Measurements from ENCODE around the gene ZNF335. TPM values are rescaled to one million over a fixed set of nuclear protein-coding genes. Genes with fewer than 3 reads are reported as not detected.
"Not testable (repeated sequence)": the region's sequence is repeated elsewhere in the genome, so short reads cannot be mapped to it uniquely, and the experiment has no call there.

ZNF335 gene
- total RNA-seq, 4 donors from 2014 or later, result 34.3 to 60.1 (median 53.6) TPM

DNA sequence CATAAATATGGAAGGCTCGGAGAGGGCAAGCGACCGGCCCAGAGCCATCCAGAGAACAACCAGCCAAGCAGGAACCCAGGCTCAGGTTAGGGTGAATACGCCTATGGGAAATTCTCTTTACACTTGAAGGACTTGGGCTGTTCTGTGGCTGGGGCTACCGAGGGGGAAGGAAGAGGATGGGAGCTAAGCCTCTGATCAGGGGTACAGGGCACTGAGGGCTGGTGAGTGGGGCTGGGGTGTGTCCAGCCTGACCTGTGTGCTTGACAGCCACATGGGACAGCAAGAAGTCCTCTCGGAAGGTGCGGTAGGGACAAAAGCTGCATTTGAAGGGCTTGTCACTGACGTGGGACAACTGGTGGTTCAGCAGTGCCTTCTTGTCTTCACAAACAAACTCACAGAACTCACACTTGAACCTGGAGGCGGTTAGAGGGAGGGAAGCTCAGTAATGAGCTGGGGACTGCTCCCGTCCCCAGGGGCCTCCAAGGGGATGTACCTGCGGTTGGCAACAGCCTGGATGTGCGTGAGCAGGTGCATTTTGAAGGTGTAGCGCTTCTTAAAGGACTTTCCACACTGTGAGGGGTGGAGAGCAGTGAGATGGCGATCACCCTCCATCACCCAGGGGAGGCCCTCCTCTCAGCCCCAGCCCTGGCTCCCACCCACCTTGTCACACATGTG lies 11.9 kb downstream of the ZNF335 start:
- no peak for TF ChIP-seq POLR2A (IDR thresholded peaks at IDR 0.05)
- TF ChIP-seq, protein P1, sequence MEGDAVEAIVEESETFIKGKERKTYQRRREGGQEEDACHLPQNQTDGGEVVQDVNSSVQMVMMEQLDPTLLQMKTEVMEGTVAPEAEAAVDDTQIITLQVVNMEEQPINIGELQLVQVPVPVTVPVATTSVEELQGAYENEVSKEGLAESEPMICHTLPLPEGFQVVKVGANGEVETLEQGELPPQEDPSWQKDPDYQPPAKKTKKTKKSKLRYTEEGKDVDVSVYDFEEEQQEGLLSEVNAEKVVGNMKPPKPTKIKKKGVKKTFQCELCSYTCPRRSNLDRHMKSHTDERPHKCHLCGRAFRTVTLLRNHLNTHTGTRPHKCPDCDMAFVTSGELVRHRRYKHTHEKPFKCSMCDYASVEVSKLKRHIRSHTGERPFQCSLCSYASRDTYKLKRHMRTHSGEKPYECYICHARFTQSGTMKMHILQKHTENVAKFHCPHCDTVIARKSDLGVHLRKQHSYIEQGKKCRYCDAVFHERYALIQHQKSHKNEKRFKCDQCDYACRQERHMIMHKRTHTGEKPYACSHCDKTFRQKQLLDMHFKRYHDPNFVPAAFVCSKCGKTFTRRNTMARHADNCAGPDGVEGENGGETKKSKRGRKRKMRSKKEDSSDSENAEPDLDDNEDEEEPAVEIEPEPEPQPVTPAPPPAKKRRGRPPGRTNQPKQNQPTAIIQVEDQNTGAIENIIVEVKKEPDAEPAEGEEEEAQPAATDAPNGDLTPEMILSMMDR (IDR thresholded peaks at IDR 0.05), result no peak
- peak in 1 of 3 donors; percentile 22 for DNase-seq
- H3K27me3 ChIP-seq, result no peaks in the 10 kb centered on the region
- H3K9me3 ChIP-seq, result no peaks in the 10 kb centered on the region
- H3K36me3 ChIP-seq, result peaks cover 0 to 89% (median 0%) of the 10 kb centered on the region in 3 donors
- H3K27ac ChIP-seq, result no peak overlapping the region
- no peak overlapping the region for H3K4me3 ChIP-seq
- H3K4me1 ChIP-seq, result no peaks in the 10 kb centered on the region

DNA sequence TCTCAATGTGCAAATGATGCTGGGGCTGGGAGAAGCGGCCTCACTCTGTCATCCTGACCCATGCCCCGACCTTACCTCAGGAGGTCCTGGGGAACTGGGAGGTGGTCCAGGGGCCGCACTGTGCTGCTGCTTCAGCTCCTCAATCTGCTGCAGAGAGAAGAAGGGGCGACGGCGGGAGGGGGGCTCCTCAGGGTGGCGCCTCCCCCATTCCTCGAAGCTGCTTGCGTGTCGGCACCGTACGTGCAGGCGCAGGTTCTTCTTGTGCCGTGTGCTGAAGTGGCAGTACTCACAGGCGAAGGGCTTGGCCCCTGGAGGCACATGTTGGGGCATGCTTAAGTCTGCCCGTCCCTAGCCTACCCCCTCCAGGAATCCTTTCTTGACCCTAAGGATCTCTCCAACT lies 12.9 kb downstream of the ZNF335 start:
- no peak overlapping the region for H3K4me3 ChIP-seq
- H3K4me1 ChIP-seq, result no peaks in the 10 kb centered on the region
- H3K27ac ChIP-seq, result no peak overlapping the region
- TF ChIP-seq POLR2A (IDR thresholded peaks at IDR 0.05), result no peak
- TF ChIP-seq, protein P1 (IDR thresholded peaks at IDR 0.05), result no peak
- peaks cover 0 to 79% (median 0%) of the 10 kb centered on the region in 3 donors for H3K36me3 ChIP-seq
- no peaks in the 10 kb centered on the region for H3K9me3 ChIP-seq
- DNase-seq, result peak in 1 of 3 donors; percentile 38
- no peaks in the 10 kb centered on the region for H3K27me3 ChIP-seq

DNA sequence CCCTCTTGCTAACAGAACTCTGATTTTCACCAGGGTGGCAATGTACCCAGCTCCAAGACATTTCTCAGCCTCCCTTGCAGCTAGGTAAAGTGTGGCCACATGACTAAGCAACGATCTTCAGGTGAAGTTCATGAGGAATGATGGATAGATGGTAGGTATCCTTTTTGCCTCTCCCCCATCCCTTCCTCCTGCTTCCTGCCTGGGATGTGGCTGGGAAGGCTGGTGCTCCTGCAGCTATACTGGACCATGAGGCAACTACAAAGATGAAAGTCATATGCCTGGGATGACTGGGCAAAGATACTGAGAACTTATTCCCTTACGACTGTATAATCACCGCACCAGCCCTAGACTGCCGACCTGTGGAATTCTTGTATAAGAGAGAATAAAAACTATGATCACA lies 13.4 kb downstream of the ZNF335 start:
- H3K9me3 ChIP-seq, result no peaks in the 10 kb centered on the region
- H3K27me3 ChIP-seq, result no peaks in the 10 kb centered on the region
- no peak overlapping the region for H3K4me3 ChIP-seq
- no peak for DNase-seq
- TF ChIP-seq, protein P1 (IDR thresholded peaks at IDR 0.05), result no peak
- no peak for TF ChIP-seq POLR2A (IDR thresholded peaks at IDR 0.05)
- H3K27ac ChIP-seq, result no peak overlapping the region
- no peaks in the 10 kb centered on the region for H3K4me1 ChIP-seq
- H3K36me3 ChIP-seq, result peaks cover 0 to 77% (median 0%) of the 10 kb centered on the region in 3 donors

DNA sequence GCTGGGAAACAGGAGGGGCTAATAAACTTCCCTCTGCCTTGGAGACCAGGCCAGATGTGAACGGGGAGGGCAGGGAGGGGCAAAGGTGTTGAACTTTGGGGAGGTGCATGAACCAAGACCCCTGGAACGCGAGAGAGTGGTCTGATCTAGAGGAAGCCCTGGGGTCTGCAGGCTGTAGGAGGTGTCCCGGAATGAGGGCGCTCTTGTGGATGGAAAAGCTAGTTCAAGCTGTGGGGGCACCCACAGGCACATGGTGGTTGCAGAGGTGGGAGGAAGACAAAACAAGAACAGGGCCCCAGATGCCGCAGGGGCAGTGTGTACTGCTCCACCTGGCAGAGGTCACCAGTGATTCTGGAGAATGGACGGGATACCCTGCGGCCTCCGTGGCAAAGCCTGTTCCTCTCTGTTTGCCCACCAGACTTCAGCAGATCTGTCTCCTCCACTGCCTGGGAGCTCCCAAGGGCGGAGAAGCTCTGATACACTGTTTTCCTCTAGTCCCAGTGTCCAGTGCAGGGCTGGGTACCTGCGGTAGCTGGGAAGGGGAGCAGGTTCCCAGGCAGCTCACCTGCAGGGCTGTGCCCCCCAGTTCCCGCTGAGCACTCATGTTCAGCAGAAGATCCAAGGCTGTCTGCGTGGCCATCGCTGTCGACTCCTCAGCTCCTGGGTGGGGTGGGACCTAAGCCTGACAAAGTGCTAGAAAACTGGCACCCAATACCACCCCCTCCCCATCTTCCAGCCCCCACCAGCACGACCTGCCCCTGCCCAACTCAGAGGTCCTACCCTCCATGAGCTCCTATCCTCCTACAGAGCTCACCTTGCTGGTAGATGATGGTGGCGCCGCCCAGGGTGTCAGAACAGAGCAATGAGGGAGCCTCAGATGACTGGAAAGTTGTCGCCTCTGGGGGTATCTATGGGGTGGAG lies 14.7 kb downstream of the ZNF335 start:
- H3K36me3 ChIP-seq, result peaks cover 0 to 80% (median 0%) of the 10 kb centered on the region in 3 donors
- no peak for TF ChIP-seq POLR2A (IDR thresholded peaks at IDR 0.05)
- TF ChIP-seq, protein P1 (IDR thresholded peaks at IDR 0.05), result no peak
- no peaks in the 10 kb centered on the region for H3K4me1 ChIP-seq

DNA sequence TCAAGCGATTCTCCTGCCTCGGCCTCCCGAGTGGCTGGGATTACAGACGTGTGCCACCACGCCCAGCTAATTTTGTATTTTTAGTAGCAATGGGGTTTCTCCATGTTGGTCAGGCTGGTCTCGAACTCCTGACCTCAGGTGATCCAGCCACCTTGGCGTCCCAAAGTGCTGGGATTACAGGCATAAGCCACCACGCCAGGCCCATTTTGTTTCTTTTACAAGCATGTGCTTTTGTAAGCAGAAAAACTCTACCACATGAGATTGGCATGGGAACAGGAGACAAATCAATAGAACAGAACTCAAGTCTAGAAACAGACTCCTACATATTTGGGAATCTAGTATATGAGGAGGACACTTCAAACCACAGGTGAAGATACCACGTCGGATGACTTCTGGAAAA lies 15.7 kb downstream of the ZNF335 start:
- not testable (repeated sequence) for DNase-seq, H3K4me1 ChIP-seq, H3K27me3 ChIP-seq, H3K9me3 ChIP-seq, H3K4me3 ChIP-seq, H3K27ac ChIP-seq
- H3K36me3 ChIP-seq, result peaks cover 0 to 80% (median 0%) of the 10 kb centered on the region in 3 donors

More for the DNA sequence above, 14.7 kb downstream of the ZNF335 start:
- no peaks in the 10 kb centered on the region for H3K27me3 ChIP-seq
- DNase-seq, result peak in 1 of 3 donors; percentile 34
- no peak overlapping the region for H3K4me3 ChIP-seq
- H3K27ac ChIP-seq, result no peak overlapping the region
- H3K9me3 ChIP-seq, result no peaks in the 10 kb centered on the region

DNA sequence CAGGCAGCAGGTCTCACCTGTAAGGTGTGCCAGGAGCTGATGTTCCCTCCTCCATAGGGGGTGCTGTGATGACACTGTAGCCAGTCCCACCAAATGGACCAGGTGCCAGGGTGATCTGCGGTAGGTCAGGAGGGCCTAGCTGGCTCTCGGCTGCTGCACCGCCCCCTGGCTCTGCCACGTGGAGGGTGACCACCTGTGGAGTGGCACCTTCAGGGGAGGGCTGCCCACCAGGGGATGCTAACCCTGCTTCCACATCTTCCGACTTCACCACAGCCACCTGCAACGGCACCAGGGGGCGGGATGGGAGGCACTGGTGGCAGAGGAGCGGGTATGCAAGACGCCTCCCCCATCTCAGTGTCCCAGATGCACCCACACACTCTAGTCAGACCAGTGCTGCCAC lies 18.3 kb downstream of the ZNF335 start:
- no peak for DNase-seq
- TF ChIP-seq, protein P1 (IDR thresholded peaks at IDR 0.05), result no peak
- TF ChIP-seq POLR2A (IDR thresholded peaks at IDR 0.05), result no peak
- Histone ChIP-seq H3K27me3 (no peaks in the 10 kb centered on the region), H3K36me3 (peaks cover 0 to 80% (median 0%) of the 10 kb centered on the region in 3 donors), H3K4me1 (no peaks in the 10 kb centered on the region), H3K9me3 (no peaks in the 10 kb centered on the region), H3K27ac (no peak overlapping the region), H3K4me3 (no peak overlapping the region)

All from Peyer's patch (tissue), 4 donors.